HCT116 (cell line): ENCODE data around the gene TRIAP1.

Experiments used
- CEBPB ChIP-seq: IDR thresholded peaks from 2 replicates; pipeline ENCODE4 v1.6.1; 2012; ENCODE audit warnings: low read depth
- CTCF ChIP-seq, 3 experiments: fragments of 200-600 bp in 1 of 3; sonication (generic) in 1 of 3; IDR thresholded peaks in 2 of 3; conservative IDR thresholded peaks in 1 of 3; 2 replicates each; pipeline ENCODE4 v1.5.1; 2012 to 2017; ENCODE audit warnings: low read depth in 2 of 3, low read length in 2 of 3, antibody characterized with exemption in 1 of 3, borderline replicate concordance in 1 of 3, control low read depth in 1 of 3, mild to moderate bottlenecking in 1 of 3, mixed read lengths in 1 of 3, mixed run types in 1 of 3, moderate library complexity in 1 of 3; ENCODE audit not compliant: insufficient read depth in 1 of 3
- POLR2AphosphoS5 ChIP-seq: IDR thresholded peaks from 2 replicates; pipeline ENCODE4 v1.6.1; 2011; ENCODE audit warnings: mild to moderate bottlenecking, low read depth, low read length, moderate library complexity

- TF ChIP-seq POLR2AphosphoS5 (no peak; the same call in 1 of the 2 replicates), CTCF (IDR thresholded peaks at IDR 0.05 in 2 of 3, conservative IDR thresholded peaks at IDR 0.05 in 1 of 3; ENCODE audit: borderline replicate concordance in 1 of 3, insufficient read depth in 1 of 3, low read depth in 2 of 3, low read length in 2 of 3) (no peak), CEBPB (no peak)
Observed at GRCh38 chr12:120463712-120464111, 17.5 kb upstream of the TRIAP1 start.
